ENCODE results near the gene KLHL26.

KLHL26 gene

DNA sequence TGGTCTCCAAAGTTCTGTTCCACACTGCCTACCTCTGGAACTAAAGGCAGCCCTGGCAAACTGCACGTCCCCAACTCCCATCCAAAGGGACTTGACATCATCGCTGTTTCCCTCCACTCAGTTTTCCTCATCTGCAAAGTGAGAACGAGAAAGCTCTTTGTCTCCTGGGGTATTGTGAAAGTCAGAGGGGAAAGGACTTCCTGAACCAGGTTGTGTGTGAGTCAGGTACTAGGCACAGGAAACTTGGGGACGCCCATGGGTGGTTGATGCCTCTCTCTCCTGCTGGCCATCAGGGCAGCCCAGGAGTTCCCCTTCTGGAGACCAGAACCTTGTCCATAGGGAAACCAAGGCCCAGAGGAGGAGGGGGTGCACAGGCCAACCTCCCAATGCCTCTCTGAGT, 35.0 kb upstream of the KLHL26 start:
- no peak for DNase-seq (ENCODE audit: low read depth in 1 of 2, low spot score in 1 of 2)

DNA sequence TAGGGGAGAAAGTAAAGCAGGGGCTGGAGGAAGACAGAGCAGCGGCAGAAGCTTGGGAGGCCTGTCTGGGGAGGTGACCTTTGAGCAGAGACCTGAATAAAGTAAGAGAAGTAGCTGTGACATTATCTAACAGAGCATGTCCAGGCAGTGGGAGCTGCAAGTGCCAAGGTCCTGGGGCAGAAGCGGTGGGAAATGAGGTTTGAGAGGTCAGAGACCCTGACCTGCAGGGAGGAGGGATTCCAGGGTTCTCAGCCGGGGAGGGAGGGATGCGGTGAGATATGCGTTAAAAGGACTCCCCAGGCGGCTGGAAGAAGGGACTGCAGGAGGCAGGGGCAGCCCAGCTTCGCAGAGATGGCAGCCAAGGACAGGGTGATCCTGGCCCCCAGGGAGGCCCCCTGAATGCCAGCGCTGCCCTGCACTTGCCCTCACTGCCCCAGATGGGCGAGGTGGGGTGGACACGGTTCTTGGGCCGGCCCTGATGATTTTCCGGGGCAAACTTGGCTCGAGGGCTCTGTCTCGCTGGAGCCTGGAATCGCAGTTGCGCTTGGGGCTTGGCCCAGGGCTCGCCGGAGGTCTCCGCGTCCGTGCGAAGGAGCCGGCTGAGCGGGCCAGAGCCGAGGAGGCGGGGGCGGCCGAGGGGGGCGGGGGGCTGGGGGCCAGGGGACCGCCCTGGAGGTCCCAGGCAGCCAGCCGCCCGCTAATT, 33.4 kb upstream of the KLHL26 start:
- no peak for DNase-seq (ENCODE audit: low read depth in 1 of 2, low spot score in 1 of 2)

DNA sequence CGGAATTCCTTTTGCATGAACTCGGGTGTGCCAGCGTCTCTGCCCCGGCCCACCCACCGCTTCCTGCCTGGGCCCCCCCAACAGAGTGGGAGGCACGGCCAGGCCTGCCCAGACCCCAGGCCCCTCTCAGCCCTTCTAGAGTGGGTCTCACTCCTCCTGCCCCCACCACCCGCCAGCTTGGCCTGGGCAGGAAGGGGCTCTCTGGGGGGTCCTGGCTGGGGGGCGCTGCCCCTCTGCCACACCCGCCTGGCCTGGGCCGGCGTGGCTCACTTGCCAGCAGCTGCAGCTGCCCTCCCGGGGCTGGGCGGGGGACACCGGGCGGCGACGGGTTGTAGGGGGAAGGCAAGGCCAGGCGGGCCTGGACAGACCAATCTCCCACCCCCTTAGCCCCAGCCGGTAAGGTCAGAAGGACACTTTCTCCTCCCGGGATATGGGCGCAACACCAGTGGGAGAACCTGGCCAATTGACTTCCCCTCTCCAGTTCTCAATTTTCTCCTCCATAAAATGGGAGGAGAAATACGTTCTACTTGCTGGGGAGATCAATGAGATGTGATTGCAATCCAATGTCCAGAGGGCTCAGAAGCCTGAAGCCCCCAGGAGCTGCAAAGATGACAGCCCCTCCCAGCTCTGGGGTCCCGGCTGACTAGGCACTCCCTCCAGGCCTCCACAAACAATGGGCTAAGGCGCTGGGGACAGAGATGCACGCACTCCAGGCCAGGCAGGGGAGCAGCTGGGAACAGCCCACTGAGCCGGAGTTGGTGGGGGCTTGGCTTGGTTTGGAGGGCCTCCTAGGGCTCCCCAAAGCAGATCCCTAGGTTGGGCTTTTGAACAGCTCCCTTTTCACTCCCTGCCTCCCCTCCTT, 32.6 kb upstream of the KLHL26 start:
- no peak for DNase-seq (ENCODE audit: low read depth in 1 of 2, low spot score in 1 of 2)

DNA sequence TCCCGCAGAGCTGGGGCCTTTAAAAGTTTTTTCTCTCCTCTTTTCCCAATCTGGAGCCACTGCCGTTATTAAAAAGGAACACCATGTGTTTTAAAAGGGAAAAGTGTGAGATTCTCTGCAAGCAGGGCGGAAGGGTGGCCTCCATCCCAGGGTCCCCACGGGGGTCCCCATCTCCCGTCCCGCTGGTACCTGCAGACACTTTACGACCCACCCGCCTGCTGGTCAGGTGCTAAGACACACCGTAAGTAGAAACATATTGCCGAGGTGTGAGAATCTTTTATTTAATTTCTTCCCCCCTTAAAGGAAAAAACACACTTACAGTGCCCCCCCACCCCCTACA, 32.0 kb upstream of the KLHL26 start:
- DNase-seq (ENCODE audit: low read depth in 1 of 2, low spot score in 1 of 2) = no peak

DNA sequence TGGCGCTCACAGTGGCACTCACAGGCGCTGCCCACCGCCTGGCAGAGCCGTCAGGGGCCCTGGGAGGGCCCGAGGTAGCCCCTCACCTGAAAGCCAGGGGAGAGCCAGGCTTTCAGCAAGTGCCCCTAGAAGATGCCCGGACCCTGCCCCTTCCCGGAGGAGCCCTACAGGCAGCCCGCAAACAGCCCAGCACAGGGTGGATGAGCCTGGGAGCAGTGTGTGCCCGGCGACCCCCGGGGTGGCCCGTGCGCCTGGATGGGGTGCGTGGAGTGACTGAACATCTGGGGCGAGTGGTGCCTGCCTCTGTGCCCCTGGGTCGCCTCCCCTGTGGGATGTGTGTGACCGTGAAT, 31.7 kb upstream of the KLHL26 start:
- DNase-seq (ENCODE audit: low read depth in 1 of 2, low spot score in 1 of 2) = no peak

DNA sequence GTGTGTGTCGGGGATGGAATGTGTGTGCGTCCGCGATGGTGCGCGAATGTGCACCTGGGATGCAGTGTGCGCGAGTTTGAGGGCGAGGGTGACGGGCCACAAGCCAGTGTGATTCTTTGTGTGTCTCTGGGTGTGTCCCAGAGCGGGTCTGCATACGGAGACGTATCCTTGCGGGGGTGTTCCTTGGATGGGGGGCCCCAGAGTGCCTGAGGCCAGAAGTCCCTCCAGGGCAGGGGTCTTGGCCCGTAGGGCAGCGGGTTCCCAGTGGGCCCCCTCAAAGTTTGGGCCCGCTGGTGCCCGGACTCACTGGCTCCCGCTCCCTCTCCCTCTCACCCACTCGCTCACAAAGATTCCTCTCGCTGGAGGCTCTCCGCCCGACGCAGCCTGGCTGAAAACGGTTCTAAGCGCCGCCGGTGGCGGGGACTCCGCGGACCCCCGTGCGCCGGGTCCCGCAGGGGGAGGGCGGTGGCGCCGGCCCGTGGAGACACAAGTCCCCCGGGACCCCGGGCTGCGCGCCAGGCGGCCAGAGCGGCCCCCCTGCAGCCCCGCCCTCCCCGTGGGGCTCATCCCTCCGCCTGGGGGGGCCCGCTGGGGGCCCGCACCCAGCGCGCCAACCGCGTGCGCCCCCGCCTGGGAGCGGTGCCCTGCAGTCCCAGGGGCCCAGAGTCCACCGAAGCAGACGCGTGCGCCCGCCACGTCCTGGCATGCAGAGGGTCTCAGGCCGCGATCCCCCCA, 31.1 kb upstream of the KLHL26 start:
- DNase-seq (ENCODE audit: low read depth in 1 of 2, low spot score in 1 of 2) = no peak

DNA sequence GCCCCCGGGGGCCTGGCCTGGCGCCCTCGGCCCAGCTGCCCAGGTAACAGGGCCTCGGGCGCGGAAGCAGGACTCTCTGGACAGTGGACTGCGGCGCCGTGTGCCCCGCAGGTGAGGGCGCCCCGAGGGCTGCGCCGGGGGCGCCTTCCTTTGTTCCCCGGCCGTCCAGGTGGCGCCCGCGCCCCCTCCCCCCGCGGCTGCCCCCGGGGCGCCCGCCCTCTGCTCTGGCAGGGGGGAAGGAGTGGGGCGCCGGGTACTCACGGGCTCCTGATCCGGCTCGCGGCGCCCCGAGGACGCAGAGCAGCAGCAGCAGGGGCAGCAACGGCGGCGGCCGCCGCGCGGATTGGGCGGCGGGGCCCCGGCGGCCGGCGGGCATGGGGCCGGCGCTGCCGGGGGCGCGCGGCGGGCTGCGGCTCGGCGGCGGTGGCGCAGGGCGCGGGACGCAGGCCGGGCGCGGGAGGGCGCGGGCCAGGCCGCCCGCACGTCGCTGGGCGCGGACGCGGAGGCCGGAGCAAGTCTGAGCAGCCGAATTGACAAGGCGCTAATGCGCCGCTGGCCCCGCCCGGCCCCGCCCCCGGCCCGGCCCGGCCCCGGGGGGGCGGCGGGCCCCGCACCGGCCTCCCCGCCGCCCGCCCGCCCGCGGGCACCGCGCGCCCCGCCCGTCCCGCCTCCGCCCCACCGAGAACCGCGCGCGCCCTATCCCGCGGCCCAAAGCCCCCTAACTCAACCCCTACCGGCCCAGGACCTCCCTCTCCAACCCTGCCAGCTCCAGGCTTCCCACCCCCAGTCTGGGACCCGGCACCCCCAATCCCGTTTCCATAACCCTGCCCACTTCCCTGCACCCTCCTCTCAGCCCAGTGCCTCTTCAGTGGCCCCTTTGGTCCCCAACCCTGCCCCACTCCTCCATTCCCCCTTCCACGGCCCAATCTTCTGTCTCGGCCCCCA, 30.3 kb upstream of the KLHL26 start, which contains the start of gene CRLF1:
Gene CRLF1 (minus strand): TSS at position 519 of the 945 bp plus-strand sequence. CDS start 143 bp downstream, at position 376.
- no peak for DNase-seq (ENCODE audit: low read depth in 1 of 2, low spot score in 1 of 2)

DNA sequence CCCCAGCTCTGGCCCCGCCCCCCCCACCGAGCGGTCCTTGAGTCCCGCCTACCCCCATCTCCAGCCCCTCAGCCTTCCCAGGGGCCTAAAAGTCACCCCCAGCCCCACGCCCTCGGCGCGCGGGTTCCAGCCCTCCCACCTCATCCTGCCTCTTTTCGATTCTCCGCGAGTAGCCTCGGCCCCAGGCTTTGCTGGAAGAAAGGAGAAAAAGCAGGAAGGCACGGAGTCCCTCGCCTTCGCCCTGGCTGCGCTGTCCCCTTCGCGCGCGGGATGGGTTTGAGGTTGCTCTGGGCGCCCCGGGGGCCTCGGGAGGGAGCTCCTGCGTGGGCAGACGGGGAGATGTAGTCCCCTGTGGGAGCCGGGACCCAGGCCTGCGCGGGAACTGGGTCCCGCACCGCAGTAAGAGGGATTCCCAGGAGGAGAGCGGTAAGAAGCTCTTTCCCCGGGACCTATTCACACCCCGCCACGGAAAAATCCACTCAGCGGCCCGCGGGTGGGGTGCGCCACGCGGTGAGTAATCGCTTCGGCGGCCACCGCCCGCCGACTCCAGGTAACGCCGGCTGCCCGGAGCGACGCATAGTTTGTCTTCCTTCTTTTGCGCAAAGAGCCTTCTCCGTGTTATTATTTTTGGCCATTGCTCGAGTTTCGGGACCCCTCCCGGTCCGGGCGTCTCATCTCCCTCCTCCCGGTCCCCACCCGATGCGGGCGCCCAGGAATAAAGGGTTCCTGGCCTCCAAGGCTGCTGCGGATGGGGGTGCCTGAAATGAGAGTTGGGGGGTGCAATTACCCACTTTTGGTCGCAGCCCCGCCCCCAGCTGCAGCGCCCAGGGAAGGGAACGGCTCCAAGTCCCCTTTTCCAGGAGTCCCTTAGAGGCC, 29.4 kb upstream of the KLHL26 start:
- DNase-seq (ENCODE audit: low read depth in 1 of 2, low spot score in 1 of 2) = no peak

DNA sequence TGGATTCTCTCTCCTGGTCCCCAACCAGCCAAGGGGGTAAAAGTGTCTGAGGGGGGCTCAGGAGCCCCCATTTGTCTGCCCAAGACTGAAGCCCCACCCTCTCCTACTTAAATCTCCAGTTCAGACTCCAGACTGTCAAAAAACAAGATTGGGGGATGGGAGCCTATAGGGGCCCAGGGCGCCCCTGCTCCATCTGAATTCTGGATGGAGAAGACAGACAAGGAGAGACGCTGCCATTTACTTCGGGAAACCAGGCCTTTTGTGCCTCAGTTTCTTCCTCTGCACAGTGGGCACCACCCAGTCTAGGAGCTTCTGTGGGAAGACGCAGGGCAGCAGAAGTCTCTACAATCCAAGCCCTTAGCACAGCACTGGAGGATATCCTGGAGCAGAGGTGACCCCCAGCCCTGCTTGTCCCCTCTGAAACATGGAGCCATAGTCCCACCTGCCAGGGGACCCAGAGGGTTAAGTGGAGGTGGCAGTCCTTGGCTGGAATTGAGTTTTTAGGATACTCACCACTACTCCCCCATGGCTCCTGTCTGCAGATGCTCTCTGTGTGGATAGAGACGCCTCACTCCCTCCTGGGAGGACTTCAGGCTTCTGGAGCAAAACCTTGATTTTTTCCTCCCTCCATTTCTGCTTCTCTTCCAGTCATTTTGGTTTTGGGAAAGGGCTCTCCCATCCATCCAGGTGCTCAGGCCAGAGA, 28.6 kb upstream of the KLHL26 start:
- no peak for DNase-seq (ENCODE audit: low read depth in 1 of 2, low spot score in 1 of 2)

DNA sequence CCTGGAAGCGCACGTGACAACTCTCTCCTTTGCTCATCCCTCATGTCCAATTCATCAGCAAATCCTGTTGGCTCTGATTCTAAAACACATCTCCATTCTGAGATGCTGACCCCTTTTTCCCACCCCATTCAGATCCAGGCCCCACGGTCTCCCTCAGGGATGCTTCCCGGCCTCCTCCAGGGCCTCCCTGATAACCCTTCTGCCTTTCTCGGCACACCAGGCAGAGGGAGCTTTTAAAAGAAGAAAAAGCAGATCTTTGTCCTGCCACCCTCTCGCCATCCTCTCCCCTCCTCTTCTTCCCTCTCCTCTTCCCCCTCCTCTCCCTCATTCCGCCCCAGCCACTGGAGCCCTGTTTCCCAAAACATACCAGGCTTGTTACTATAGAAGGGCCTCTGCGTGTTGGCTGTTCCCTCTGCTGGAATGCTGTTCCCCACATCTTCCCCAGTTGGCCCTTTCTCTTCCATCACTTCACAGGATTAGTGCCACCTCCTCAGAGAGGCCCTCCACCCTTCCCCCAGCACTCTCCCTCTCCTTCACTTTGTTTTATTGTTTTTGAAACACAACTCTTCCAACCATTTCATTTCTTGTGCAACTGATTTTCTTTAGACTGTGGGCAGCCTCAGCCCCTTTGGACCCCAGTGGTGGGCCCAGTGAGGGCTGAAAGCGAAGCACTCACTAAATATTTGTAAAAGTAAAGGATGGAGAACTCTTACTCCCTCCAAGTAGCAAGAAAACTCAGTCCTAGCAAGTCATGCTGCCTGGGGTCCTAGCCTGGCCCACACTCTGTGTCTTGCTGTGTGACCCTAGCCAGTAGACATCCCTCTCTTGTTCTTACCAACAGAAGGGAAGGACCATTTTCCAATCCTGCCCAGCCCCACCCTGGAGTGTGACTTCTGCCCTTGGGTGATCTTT, 27.8 kb upstream of the KLHL26 start:
- no peak for DNase-seq (ENCODE audit: low read depth in 1 of 2, low spot score in 1 of 2)

DNA sequence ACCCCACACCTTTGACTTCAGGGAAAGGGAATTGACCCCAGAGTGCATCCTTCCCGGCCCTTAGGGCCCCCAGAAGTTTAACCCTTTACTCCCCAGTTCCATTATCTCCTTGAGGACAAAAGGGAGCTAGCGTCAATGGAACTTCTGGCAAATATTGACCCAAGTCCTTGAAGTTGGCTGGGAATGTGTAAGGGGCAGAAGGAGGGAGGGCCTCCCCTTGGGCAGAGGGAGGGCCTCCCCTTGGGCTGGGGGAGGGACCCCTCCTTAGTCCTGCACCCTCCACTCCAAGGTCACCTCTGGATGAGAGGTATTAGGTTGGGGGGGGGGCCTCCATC, 27.1 kb upstream of the KLHL26 start:
- DNase-seq (ENCODE audit: low read depth in 1 of 2, low spot score in 1 of 2) = no peak

DNA sequence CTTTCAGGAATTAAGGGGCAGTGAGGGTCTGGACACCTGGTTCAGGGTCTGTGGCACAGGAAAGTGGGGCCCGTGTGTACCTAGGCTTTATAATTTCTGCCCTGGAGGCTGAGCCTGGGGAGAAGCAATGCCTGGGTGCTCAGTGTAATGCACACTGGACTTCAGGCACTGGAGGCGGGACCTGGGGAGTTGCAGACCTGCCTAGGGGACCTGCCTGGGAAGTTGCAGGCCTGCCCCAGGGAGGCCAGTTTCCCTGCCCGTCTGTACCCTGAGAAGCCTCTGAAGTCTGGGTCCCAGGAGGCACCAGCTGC, 26.6 kb upstream of the KLHL26 start:
- DNase-seq (ENCODE audit: low read depth in 1 of 2, low spot score in 1 of 2) = no peak

DNA sequence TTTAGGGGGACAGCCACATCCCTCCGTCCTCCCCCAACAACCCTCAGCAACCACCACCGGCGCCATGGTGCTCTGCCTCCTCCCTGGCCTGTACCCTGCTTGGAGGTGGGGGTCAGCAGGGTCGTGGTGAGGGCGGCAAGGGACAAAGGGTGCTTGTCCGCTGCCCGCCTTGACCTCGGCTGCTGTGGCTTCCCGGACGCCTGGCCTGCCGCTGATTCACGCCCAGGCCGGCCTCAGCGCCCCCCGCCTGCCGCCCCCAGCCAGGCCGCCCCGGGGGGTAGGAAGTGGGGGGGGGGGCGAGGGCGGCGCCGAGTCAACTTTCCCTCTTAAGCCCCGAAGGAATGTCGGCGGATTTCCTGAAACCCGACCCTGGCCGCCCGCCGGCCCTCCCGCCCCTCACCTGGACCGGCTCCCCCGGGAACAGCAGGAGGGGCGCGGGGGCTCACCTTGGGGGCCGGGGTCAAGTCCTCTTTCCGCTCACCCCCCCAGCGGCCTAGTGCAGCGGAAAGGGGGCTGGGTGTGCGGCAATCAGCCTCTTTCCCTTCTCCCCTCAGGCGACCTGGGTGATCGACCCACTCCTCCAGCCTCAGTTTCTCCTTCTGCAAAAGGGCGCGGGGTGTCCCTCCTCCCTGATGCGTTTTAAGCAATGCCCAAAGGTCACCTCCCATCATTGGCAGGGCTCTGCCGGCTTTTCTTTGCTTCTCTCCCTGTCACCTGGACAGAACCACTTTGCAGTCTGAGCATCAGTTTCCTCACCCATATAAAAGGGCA, 26.1 kb upstream of the KLHL26 start:
- DNase-seq (ENCODE audit: low read depth in 1 of 2, low spot score in 1 of 2) = no peak

DNA sequence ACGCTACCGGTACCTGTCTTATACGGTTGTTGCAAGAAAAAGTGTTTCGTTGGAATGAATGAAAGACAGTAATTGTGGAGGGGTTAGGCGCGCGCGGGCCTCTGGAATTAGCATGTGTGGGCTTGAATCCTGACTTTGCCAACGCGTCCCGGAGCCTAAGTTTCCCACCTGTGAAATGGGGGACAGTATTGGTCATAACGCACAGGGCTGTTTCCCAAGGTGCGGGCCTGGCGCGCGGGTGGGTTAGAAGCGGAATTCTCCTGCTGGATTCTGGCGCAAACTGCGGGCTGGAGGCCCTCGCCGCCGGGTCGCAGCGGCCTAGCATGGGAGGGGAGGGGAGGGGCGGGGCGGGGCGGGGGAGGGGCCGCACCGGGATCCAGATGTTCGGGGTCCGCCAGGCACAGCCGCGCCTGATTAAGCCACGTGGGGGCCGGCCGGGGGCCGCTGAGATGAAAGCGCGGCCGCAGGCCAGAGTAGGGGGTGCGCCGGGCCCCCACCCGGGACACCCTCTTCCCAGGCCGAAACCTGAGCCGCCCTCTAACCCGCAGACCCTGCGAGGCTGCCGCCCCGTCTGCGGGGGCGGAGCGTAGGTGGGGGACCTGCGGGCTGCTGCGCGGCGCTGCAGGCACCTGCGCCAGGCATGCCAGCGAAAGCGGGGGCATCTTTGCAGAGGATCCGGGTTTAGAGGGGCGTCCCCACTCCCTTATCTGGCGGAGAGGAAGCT, 25.3 kb upstream of the KLHL26 start:
- DNase-seq (ENCODE audit: low read depth in 1 of 2, low spot score in 1 of 2) = no peak

DNA sequence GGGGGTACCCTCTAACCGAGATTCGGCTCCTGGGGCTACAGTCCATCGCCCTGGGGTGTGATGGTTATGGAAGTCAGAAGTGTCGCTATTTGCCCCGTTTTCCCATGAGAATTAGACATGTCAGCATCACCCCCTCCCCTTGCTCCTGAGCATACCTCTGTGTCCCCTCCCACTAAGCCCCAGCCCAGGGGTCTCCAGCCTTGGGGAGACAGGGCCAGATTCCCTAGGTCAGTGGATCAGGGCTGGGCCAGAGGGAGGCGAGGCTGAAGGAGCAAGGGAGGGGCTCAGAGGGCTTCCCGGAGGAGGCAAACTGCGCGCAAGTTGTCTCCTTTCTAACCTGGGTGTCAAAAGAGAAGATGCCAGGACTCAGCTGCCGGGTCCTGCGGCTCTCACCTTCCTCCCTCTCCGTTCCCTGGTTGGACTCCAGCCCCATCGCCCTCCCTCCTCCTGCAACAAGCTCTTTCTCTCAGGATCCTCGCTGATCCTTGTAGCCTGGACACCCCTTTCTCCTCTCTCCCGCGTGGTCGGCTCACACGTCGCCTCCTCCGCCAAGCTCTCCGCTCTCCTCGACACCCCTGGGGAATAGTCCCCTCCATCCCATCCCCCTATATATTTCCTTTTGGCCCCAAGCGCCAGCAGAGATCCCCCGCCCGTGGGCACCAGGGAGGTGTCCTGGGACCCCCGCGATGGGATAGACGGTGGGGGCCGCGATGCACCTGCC, 24.6 kb upstream of the KLHL26 start:
- no peak for DNase-seq (ENCODE audit: low read depth in 1 of 2, low spot score in 1 of 2)

DNA sequence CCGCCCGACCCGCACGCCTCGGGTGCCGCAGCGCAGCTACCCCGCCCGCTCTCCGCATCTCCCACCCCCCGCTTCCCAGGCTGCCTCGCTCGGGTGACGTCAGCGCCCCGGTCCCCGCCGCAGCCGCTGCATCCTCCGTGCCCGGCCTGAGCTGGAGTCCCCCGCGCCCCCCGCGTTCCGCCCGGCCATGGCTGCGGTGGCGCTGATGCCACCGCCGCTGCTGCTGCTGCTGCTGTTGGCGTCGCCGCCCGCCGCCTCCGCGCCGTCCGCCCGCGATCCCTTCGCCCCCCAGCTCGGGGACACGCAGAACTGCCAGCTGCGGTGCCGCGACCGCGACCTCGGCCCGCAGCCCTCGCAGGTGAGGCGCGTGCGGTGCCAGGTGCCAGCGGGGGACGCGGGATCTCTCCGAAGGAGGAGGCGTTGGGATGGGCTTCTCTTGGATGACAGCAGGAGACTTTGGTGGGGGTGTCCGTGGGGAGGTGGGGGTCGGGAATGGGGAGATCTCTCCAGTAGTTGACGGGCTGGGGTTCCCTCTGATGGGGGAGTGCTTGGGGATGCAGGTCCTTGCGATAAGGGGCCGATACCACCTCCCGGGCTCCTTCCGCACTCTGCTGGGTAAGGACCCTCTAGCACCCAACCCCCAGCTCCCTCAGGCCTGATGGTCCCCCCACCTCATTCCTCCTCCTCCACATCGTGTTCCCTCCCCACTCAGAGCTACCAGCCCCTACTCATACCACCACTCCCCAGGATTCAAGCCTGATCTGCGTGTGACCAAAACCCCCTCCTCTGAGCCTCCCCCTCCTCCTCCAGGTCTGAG, 23.8 kb upstream of the KLHL26 start, which contains the start of gene TMEM59L:
Gene TMEM59L (plus strand): TSS at position 99 of the 817 bp plus-strand sequence. CDS start 89 bp downstream, at position 188.
- DNase-seq (ENCODE audit: low read depth in 1 of 2, low spot score in 1 of 2) = peak in 1 of 2 donors; percentile 33
